AG09319 (cell line): ENCODE data around the gene PHF3.

ENCODE experiments used
- DNase-seq: peaks from one replicate; pipeline ENCODE4 v3.0.0-alpha.2; 2010; ENCODE audit warnings: low read depth; ENCODE audit errors: extremely low read depth
- TF ChIP-seq, protein P1 (sequence below): IDR thresholded peaks from 2 replicates; pipeline ENCODE4 v1.5.1; 2011; ENCODE audit warnings: low read depth, mild to moderate bottlenecking, inconsistent platforms, low read length, moderate library complexity

PHF3 gene

GRCh38 chr6:63644668-63645326 lies 9.2 kb downstream of the PHF3 start:
- DNase-seq = no peak
- TF ChIP-seq, protein P1, sequence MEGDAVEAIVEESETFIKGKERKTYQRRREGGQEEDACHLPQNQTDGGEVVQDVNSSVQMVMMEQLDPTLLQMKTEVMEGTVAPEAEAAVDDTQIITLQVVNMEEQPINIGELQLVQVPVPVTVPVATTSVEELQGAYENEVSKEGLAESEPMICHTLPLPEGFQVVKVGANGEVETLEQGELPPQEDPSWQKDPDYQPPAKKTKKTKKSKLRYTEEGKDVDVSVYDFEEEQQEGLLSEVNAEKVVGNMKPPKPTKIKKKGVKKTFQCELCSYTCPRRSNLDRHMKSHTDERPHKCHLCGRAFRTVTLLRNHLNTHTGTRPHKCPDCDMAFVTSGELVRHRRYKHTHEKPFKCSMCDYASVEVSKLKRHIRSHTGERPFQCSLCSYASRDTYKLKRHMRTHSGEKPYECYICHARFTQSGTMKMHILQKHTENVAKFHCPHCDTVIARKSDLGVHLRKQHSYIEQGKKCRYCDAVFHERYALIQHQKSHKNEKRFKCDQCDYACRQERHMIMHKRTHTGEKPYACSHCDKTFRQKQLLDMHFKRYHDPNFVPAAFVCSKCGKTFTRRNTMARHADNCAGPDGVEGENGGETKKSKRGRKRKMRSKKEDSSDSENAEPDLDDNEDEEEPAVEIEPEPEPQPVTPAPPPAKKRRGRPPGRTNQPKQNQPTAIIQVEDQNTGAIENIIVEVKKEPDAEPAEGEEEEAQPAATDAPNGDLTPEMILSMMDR = no peak

GRCh38 chr6:63649269-63649668 lies 13.7 kb downstream of the PHF3 start:
- TF ChIP-seq, protein P1 = no peak
- no peak for DNase-seq

DNA sequence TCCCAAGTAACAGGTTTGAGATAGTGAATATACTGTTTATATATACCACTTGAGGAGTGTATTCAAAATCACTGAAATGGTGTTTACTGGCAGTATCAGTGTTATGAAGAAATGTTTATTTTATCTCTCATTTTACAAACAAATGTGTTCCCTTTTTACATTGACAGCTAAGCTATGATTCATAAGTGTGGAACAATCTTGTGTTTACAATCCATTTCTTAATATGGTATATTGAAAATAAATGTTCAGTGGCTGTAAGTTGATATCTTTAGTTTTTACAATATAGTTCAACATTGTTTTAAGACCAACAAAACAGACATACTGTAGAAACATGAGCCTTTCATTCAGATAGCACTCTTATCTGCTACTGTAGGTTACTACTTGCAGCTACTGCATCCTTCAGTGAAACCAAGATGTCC lies 14.3 kb downstream of the PHF3 start:
- DNase-seq = no peak
- TF ChIP-seq, protein P1 = no peak

DNA sequence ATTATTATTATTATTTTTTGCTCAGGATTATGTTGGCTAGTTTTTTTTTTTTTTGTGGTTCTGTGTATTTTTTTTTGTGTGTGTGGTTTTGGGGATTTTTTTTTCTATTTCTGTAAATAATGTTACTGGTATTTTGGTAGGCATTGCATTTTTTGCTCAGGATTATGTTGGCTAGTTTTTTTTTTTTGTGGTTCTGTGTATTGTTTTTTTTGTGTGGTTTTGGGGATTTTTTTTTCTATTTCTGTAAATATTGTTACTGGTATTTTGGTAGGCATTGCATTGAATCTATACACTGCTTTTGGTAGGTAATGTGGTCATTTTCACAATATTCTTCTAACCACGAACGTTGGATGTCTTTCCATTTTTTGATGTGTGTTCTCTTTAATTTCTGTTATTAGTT lies 17.4 kb downstream of the PHF3 start:
- TF ChIP-seq, protein P1 = no peak
- no peak for DNase-seq

GRCh38 chr6:63660757-63661156 lies 25.2 kb downstream of the PHF3 start:
- TF ChIP-seq, protein P1 = no peak
- no peak for DNase-seq

GRCh38 chr6:63661769-63662168 lies 26.2 kb downstream of the PHF3 start:
- TF ChIP-seq, protein P1 = no peak
- DNase-seq = no peak

DNA sequence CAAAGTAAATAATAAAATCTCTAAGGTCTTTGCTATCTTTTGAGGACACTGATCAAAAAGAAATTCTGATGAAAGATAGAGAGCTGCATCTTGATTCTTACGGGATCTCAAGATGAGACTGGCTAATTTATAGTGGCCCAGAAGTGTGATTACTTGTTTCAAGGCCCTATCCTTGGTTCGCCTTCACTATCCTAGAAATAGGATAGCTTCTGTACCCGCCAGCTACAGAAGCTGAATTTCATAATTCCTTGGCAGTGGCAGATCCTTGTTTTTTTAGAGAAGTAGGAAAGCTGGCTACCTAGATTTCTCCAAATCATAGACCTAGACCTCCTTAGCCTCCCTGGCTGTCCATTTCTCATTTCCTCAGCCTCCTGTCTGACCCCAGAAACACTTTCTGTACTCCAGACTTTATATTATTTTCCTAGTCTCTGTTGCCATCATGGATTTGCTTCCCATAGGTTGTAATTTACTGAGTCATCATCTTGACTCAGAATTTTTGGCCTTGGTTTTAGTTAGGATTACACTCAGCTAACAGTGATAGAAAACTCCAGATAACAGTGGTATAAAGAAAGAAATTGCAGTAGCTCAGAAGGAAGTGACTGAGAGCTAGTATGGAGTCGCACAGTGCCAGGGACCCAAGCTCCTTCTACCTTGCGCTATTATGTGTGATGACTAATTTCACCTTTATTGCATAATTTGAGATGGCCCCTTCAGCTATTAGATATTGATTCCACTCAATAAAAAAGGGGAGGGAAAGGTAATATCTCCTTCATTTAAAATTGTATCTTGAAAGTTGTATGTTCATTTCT lies 27.7 kb downstream of the PHF3 start:
- DNase-seq = no peak
- TF ChIP-seq, protein P1 = no peak
